Measurements from ENCODE around the gene MGAT5. TPM values are rescaled to one million over a fixed set of nuclear protein-coding genes. Genes with fewer than 3 reads are reported as not detected.

Gene MGAT5
- total RNA-seq, 6 experiments from 2014 or later, result 4.5 to 16.0 (median 10.0) TPM

DNA sequence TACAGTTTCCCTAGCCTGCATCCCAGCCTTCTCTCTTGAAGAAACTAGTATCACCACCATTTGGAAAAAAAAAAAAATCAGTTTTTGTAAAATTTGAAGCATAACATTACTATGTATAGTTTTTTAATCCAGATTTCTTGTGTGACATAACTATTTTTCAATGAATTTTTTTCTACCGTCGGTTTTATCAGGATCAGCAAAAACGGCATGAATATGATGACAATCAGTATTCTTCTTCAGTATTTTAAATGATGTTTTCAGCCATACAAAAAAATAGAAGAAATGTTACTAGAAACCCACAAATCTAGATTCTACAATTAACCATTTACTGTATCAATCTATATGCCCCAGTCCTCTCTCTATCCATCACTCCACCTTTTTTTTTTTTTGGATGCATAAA lies 103.9 kb downstream of the MGAT5 start:
- no peaks in the 10 kb centered on the region for H3K36me3 ChIP-seq
- WGBS (ENCODE audit: insufficient coverage, low coverage, low lambda C conversion rate, missing lambda C conversion rate), result 89% methylated on average over 3 of the region's 3 CpGs
- no peak for DNase-seq

DNA sequence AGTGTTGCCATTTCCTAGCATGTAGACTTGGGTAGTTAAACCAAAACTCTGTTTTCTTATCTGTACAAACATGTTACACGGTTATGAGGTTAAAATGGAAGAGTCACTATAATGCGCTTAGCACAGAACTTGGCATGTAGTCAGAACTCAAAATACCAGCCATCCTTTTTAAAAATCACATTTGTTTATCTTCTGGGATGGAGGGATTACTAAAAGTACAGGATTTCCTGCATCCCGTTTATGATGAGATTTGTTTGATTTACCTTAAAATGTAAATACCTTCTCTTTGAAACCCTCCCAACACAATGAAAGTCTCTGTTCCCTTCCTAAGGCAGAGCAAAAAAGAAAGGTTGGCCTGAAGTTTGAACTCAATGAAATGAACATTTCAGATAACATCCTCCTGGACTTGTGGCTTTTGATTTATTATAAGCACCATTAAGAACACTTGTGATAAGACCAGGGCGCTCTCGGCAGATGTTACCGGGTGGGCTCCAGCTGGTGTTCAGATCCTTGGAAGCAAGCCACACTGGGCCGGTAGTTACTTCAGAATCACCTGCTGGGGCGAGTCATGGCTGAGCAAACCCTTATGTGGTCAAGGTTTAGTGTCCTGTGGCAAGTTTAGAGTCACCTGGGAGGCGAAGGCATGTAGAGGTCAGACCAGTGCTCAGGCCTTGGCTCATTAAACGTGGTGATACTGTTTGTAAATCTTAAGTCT lies 105.7 kb downstream of the MGAT5 start:
- Histone ChIP-seq H3K27ac (no peak overlapping the region), H3K9me3 (no peaks in the 10 kb centered on the region), H3K27me3 (no peaks in the 10 kb centered on the region), H3K4me1 (no peaks in the 10 kb centered on the region), H3K4me3 (no peak overlapping the region), H3K36me3 (no peaks in the 10 kb centered on the region)
- intact Hi-C loops (cut with DNase I), result no loop called here
- DNase-seq, result no peak
- 90% methylated on average over 8 of the region's 10 CpGs for WGBS (ENCODE audit: insufficient coverage, low coverage, low lambda C conversion rate, missing lambda C conversion rate)
- ATAC-seq, result no peak
- no peak for TF ChIP-seq POLR2A (IDR thresholded peaks at IDR 0.05)
- TF ChIP-seq, protein P1, sequence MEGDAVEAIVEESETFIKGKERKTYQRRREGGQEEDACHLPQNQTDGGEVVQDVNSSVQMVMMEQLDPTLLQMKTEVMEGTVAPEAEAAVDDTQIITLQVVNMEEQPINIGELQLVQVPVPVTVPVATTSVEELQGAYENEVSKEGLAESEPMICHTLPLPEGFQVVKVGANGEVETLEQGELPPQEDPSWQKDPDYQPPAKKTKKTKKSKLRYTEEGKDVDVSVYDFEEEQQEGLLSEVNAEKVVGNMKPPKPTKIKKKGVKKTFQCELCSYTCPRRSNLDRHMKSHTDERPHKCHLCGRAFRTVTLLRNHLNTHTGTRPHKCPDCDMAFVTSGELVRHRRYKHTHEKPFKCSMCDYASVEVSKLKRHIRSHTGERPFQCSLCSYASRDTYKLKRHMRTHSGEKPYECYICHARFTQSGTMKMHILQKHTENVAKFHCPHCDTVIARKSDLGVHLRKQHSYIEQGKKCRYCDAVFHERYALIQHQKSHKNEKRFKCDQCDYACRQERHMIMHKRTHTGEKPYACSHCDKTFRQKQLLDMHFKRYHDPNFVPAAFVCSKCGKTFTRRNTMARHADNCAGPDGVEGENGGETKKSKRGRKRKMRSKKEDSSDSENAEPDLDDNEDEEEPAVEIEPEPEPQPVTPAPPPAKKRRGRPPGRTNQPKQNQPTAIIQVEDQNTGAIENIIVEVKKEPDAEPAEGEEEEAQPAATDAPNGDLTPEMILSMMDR (IDR thresholded peaks at IDR 0.05), result no peak

More for the DNA sequence above, 103.9 kb downstream of the MGAT5 start:
- Histone ChIP-seq H3K4me3 (no peak overlapping the region), H3K27me3 (no peaks in the 10 kb centered on the region), H3K27ac (no peak overlapping the region), H3K4me1 (no peaks in the 10 kb centered on the region), H3K9me3 (no peaks in the 10 kb centered on the region)
- intact Hi-C loops (cut with DNase I), result no loop called here
- TF ChIP-seq, protein P1 (IDR thresholded peaks at IDR 0.05), result no peak
- TF ChIP-seq POLR2A (IDR thresholded peaks at IDR 0.05), result no peak
- no peak for ATAC-seq

DNA sequence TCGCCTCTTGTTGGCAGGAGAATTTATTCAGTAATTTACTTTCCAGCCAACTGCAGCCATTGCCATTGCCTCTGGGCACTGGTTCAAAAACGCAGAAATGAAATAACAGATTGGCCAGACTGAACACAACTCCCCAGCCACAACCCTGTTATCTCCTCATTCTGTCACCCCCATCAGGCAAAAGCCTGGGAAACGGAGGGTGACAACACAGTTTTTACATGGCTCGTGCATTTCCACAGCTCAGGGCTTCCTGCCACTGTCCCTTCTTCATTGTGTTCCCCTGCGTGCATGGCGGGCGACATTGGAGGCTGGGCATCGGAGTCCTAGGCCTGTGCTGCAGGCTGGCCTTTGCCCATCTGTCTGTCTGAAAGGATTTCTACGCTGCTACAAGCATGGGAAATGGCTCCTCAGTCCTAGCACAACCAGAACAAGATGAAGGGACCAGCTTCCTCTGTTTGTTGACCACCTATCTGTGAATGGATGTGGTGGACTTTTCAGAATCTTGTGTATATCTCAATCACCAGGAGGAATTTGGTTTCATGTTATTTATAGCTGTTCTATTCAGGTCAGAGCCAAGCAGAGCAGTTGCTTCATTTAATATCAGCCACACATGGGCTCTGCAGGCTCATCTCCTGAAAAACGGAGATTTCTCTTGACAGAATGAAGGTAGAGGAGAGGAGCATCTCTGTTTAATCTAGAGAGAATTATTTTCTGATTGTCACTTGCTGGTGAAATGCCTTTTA lies 107.0 kb downstream of the MGAT5 start:
- DNase-seq, result no peak

DNA sequence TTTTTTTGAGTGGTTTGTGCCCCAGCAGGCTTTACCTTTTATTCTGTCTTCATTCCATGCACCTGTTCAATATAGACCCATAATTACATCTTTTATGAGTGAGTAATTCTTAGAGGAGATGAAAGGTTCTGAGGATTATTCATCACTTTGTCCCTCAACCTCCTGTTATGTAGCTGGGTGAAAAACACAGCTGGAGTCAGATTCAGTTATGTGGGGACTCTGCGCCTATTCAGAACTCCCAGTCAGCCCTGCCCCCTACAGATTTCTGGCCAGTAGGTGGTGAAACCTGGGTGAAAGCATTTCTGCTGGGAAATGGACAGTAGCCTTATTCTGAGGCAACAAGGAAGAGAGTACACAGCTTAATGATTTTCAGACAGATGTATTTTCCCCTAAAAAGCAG lies 107.8 kb downstream of the MGAT5 start:
- TF ChIP-seq, protein P1 (IDR thresholded peaks at IDR 0.05), result no peak
- no peak for TF ChIP-seq POLR2A (IDR thresholded peaks at IDR 0.05)
- DNase-seq, result no peak
- H3K9me3 ChIP-seq, result no peaks in the 10 kb centered on the region
- H3K27ac ChIP-seq, result no peak overlapping the region
- H3K4me1 ChIP-seq, result no peaks in the 10 kb centered on the region
- H3K4me3 ChIP-seq, result no peak overlapping the region
- 80% methylated on average over 1 of the region's 1 CpG for WGBS (ENCODE audit: insufficient coverage, low coverage, low lambda C conversion rate, missing lambda C conversion rate)
- ATAC-seq, result peak in 1 of 4 donors; percentile 44
- no peaks in the 10 kb centered on the region for H3K27me3 ChIP-seq
- intact Hi-C loops (cut with DNase I), result no loop called here
- H3K36me3 ChIP-seq, result no peaks in the 10 kb centered on the region

More for the DNA sequence above, 107.0 kb downstream of the MGAT5 start:
- ATAC-seq, result no peak
- H3K36me3 ChIP-seq, result no peaks in the 10 kb centered on the region
- H3K4me3 ChIP-seq, result no peak overlapping the region
- WGBS (ENCODE audit: insufficient coverage, low coverage, low lambda C conversion rate, missing lambda C conversion rate), result 77% methylated on average over 10 of the region's 10 CpGs
- H3K27ac ChIP-seq, result no peak overlapping the region
- intact Hi-C loops (cut with DNase I), result no loop called here
- TF ChIP-seq, protein P1 (IDR thresholded peaks at IDR 0.05), result no peak
- no peak for TF ChIP-seq POLR2A (IDR thresholded peaks at IDR 0.05)
- H3K9me3 ChIP-seq, result no peaks in the 10 kb centered on the region
- no peaks in the 10 kb centered on the region for H3K4me1 ChIP-seq
- no peaks in the 10 kb centered on the region for H3K27me3 ChIP-seq
